Transverse colon (tissue), 4 donors: ENCODE results near the gene CDH7. TPM values are rescaled to one million over a fixed set of nuclear protein-coding genes. Genes with fewer than 3 reads are reported as not detected.

ENCODE experiments used
- DNase-seq: peaks from one replicate; pipeline ENCODE4 v3.0.0-alpha.2; 2019
- H3K27ac ChIP-seq, 4 donors: fragments of 200-600 bp; sonication (generic); 2 replicates each; pipeline ENCODE4 v1.5.1; 2016 to 2018; ENCODE audit warnings: inconsistent platforms in 4 of 4
- H3K27me3 ChIP-seq: fragments of 200-600 bp; sonication (generic); 2 replicates; pipeline ENCODE4 v1.5.1; 2017; ENCODE audit warnings: inconsistent platforms
- H3K36me3 ChIP-seq, 4 donors: fragments of 200-600 bp; sonication (generic); 2 replicates each; pipeline ENCODE4 v1.5.1; 2017 to 2019; ENCODE audit warnings: inconsistent platforms in 4 of 4
- H3K4me1 ChIP-seq, 4 donors: fragments of 200-600 bp; sonication (generic); 2 replicates each; pipeline ENCODE4 v1.5.1; 2017 to 2020; ENCODE audit warnings: inconsistent platforms in 4 of 4
- H3K4me3 ChIP-seq, 4 donors: fragments of 200-600 bp; sonication (generic); 1 replicate in 1 of 4; 2 replicates in 3 of 4; pipeline versions ENCODE4 v1.5.1 to v1.6.1; 2017 to 2019; ENCODE audit warnings: inconsistent platforms in 4 of 4
- H3K9me3 ChIP-seq, 2 donors: fragments of 200-600 bp; sonication (generic); 2 replicates each; pipeline ENCODE4 v1.5.1; 2017 to 2019; ENCODE audit warnings: inconsistent platforms in 2 of 2
- EP300 ChIP-seq: sonication (generic); formaldehyde crosslinking; IDR thresholded peaks from one replicate; pipeline ENCODE4 v1.6.1; 2017; ENCODE audit warnings: antibody characterized with exemption, low read depth
- POLR2A ChIP-seq: fragments of 450-650 bp; IDR thresholded peaks from one replicate; pipeline ENCODE4 v1.6.1; 2016; ENCODE audit warnings: antibody characterized with exemption, mild to moderate bottlenecking, moderate library complexity
- POLR2AphosphoS5 ChIP-seq, 3 donors: sonication (generic); formaldehyde crosslinking; IDR thresholded peaks; one replicate each; pipeline ENCODE4 v1.6.1; 2016; ENCODE audit warnings: antibody characterized with exemption in 3 of 3
- WGBS, 2 donors: methylation state at CpG; one replicate each; pipeline ENCODE4 v1.1.5; 2018; ENCODE audit warnings: low coverage in 1 of 2; 5-methylcytosine and 5-hydroxymethylcytosine counted together
- in situ Hi-C, 4 donors: fragments of 200-750 bp; cut with MboI; loops; one replicate each; pipeline versions ENCODE4 v1.15.0 to v1.15.1; 2017; ENCODE audit warnings: low sequenced_read_pairs in 3 of 4, low pct_ligation_motif_present in 1 of 4, low pct_unique_long_range_greater_than_20kb in 1 of 4
- intact Hi-C: fragments of 100-400 bp; cut with DNase I; formaldehyde crosslinking; loops from one replicate; pipeline ENCODE4 v1.15.1; 2023; ENCODE audit warnings: low total_unique reads
- total RNA-seq, 4 donors: library from RNA; depleted of rRNA; stranded (reverse); fragments of >200 nt; gene quantifications; one replicate each; pipeline ENCODE4 v1.1.0, GENCODE V29; 2016
- TF ChIP-seq, protein P1 (sequence below), 5 experiments: fragments of 200-600 bp in 3 of 5; fragments of 450-650 bp in 2 of 5; sonication (generic) in 3 of 5; IDR thresholded peaks; 1 replicate in 2 of 5; 2 replicates in 3 of 5; pipeline ENCODE4 v1.5.1; 2016 to 2017; ENCODE audit warnings: antibody characterized with exemption in 5 of 5, inconsistent platforms in 3 of 5, mild to moderate bottlenecking in 2 of 5, moderate library complexity in 1 of 5

The CDH7 gene
- total RNA-seq, 4 donors from 2014 or later, result not detected

DNA sequence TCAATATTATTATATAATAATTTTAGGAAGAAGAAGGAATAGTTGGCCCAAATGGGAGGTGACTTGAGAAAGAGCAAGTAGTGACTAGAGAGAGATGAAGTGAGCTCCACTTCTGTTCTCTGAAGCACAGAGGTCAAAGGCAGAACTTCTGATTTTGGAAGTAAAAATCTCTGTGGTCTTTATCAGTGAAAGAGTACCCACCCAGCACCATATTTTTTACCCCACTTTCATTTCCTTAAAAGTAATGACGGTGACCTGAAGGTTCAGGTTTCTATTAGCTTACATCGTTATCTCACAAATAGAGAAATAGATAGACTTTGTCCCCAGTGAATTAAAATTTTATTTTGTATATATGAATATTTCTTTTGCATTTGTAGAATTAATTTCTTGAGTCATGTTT, 95.3 kb downstream of the CDH7 start:
- in situ Hi-C loops, result no loop called here
- no peak for TF ChIP-seq EP300
- no peak for TF ChIP-seq POLR2A
- TF ChIP-seq, protein P1, sequence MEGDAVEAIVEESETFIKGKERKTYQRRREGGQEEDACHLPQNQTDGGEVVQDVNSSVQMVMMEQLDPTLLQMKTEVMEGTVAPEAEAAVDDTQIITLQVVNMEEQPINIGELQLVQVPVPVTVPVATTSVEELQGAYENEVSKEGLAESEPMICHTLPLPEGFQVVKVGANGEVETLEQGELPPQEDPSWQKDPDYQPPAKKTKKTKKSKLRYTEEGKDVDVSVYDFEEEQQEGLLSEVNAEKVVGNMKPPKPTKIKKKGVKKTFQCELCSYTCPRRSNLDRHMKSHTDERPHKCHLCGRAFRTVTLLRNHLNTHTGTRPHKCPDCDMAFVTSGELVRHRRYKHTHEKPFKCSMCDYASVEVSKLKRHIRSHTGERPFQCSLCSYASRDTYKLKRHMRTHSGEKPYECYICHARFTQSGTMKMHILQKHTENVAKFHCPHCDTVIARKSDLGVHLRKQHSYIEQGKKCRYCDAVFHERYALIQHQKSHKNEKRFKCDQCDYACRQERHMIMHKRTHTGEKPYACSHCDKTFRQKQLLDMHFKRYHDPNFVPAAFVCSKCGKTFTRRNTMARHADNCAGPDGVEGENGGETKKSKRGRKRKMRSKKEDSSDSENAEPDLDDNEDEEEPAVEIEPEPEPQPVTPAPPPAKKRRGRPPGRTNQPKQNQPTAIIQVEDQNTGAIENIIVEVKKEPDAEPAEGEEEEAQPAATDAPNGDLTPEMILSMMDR (IDR thresholded peaks at IDR 0.05), result no peak
- TF ChIP-seq POLR2AphosphoS5 (IDR thresholded peaks at IDR 0.05), result no peak
- intact Hi-C loops, result no loop called here
- H3K36me3 ChIP-seq, result no peaks in the 10 kb centered on the region
- no peak for DNase-seq
- no peaks in the 10 kb centered on the region for H3K4me1 ChIP-seq
- no peaks in the 10 kb centered on the region for H3K9me3 ChIP-seq
- H3K27ac ChIP-seq, result no peak overlapping the region
- no peaks in the 10 kb centered on the region for H3K27me3 ChIP-seq
- no peak overlapping the region for H3K4me3 ChIP-seq
- 74 to 93% methylated on average over 2 of the region's 2 CpGs for WGBS, 2 donors

DNA sequence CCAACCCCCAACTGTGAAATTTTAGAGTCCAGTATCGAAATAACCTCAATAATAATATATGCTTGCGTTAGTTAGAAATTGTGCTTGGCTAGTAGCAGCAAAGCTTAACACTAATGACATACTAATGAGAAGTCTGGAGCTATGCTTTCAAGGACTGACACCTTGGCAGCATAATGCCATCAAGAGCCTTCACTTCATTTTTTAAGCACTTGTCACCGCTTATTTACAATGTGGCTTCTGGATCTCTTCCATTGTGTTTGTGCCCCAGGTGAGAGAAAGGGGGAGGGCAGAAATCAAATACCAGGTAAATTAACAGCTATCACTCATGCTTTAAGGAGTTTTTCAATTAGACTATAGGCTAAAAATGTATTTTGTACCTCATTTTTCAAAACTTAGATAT, 101.5 kb downstream of the CDH7 start:
- TF ChIP-seq POLR2A, result no peak
- no peak for TF ChIP-seq EP300
- TF ChIP-seq POLR2AphosphoS5 (IDR thresholded peaks at IDR 0.05), result no peak
- TF ChIP-seq, protein P1 (IDR thresholded peaks at IDR 0.05), result no peak
- no peak for DNase-seq
- H3K4me1 ChIP-seq, result no peaks in the 10 kb centered on the region
- no peaks in the 10 kb centered on the region for H3K27me3 ChIP-seq
- in situ Hi-C loops, result no loop called here
- H3K9me3 ChIP-seq, result no peaks in the 10 kb centered on the region
- WGBS, 2 donors, result 75 to 83% methylated on average over 1 to 3 of the region's 3 CpGs
- H3K4me3 ChIP-seq, result no peak overlapping the region
- H3K27ac ChIP-seq, result no peak overlapping the region
- intact Hi-C loops, result no loop called here
- no peaks in the 10 kb centered on the region for H3K36me3 ChIP-seq

DNA sequence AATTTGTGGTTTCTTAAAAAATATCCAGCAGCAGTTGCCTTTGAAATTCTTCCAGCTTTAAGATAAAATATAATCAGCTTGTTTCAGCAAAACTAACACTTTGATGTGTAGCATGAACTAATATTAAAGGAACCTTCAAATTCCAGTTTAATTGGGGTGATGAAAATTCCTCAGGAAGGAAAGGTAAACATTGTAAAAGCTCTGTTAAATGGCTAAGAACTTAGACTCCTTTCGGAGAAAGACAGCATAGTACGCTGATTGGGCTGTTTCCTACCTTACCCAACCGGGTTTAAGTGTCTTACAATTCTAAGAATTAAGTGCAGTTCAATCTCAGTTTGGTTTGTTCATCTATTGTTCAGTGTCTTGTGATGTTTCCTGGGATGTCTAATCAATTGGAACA, 108.3 kb downstream of the CDH7 start:
- Histone ChIP-seq H3K36me3 (no peaks in the 10 kb centered on the region), H3K4me1 (peaks cover 0 to 7% (median 0%) of the 10 kb centered on the region in 4 donors), H3K4me3 (no peak overlapping the region), H3K27ac (no peak overlapping the region), H3K9me3 (no peaks in the 10 kb centered on the region), H3K27me3 (no peaks in the 10 kb centered on the region)
- intact Hi-C loops, result no loop called here
- in situ Hi-C loops, result no loop called here
- no peak for DNase-seq
- TF ChIP-seq EP300 (no peak), POLR2A (no peak), POLR2AphosphoS5 (IDR thresholded peaks at IDR 0.05) (no peak)
- 25 to 30% methylated on average over 2 to 3 of the region's 3 CpGs for WGBS, 2 donors

DNA sequence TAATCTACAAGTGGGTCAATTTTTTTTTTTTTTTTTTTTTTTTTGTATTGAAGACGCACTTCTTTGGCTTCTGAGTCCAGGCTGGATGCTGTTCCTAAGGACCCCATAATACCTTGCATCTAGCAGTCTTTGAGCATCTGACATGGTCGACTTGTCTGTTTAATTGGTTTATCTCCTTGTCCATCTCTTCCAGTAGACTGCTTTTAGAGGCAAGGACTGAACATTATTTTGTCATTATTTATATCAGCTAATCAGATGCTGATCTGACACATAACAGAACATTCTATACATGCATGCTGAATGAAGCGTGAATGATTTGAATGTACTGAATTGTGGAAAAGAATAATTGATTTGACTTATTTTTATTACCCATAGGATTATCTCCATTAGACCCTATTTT, 118.7 kb downstream of the CDH7 start:
- WGBS, 2 donors, result 0 to 35% methylated on average over 1 to 2 of the region's 3 CpGs
- TF ChIP-seq, protein P1 (IDR thresholded peaks at IDR 0.05), result no peak
- TF ChIP-seq POLR2AphosphoS5 (IDR thresholded peaks at IDR 0.05) (no peak), EP300 (no peak), POLR2A (no peak)
- intact Hi-C loops, result loop anchor here (10.0 kb wide), 1 partner anchor 1795 kb away; no protein-coding TSS in a partner anchor

DNA sequence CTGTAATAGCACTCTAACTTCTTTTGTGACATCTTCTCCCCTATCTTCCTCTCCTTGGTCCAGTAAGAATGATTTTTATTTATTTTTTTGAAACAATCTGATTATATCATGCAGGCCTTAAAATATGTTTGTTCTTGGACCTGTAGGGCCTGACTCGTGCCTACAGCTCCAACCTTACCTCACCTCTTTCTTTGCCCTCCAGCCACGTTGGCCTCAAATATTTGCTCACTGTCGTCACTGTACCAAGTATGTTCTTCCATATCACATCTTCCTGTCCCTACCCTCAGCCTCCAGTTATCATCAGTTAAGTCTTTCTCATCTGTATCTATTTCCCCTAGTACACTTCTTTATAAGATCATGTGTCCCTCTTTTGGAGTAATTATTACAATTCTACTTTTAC, 125.5 kb downstream of the CDH7 start:
- TF ChIP-seq EP300 (no peak), POLR2AphosphoS5 (IDR thresholded peaks at IDR 0.05) (no peak), POLR2A (no peak)
- TF ChIP-seq, protein P1 (IDR thresholded peaks at IDR 0.05), result no peak
- Histone ChIP-seq H3K27me3 (no peaks in the 10 kb centered on the region), H3K27ac (no peak overlapping the region), H3K4me3 (no peak overlapping the region), H3K9me3 (no peaks in the 10 kb centered on the region), H3K4me1 (no peaks in the 10 kb centered on the region), H3K36me3 (no peaks in the 10 kb centered on the region)
- DNase-seq, result no peak
- WGBS, 2 donors, result 63 to 64% methylated on average over 3 of the region's 3 CpGs
- in situ Hi-C loops (no loop called here), intact Hi-C loops (no loop called here)

More for the DNA sequence above, 118.7 kb downstream of the CDH7 start:
- Histone ChIP-seq H3K9me3 (no peaks in the 10 kb centered on the region), H3K27ac (no peak overlapping the region), H3K27me3 (no peaks in the 10 kb centered on the region), H3K4me3 (no peak overlapping the region), H3K4me1 (no peaks in the 10 kb centered on the region), H3K36me3 (no peaks in the 10 kb centered on the region)
- in situ Hi-C loops, result no loop called here
- no peak for DNase-seq
